Lower lobe of right lung (tissue), 2 donors: ENCODE results near the gene TEKT5. TPM values are rescaled to one million over a fixed set of nuclear protein-coding genes. Genes with fewer than 3 reads are reported as not detected.

Experiments used
- ATAC-seq, 2 donors: fragments of 200-7000 bp; cut with Tn5 transposase; one replicate each; pipeline ENCODE4 v1.9.1; 2020 to 2022; ENCODE audit warnings: mild to moderate bottlenecking in 2 of 2, moderate library complexity in 2 of 2
- DNase-seq: peaks from one replicate; pipeline ENCODE4 v3.0.0-alpha.2; 2020
- H3K27ac ChIP-seq: fragments of 200-600 bp; one replicate; pipeline ENCODE4 v1.8.0; 2022
- H3K27me3 ChIP-seq: fragments of 200-600 bp; one replicate; pipeline ENCODE4 v1.8.0; 2022; ENCODE audit warnings: low read depth
- H3K36me3 ChIP-seq: fragments of 200-600 bp; one replicate; pipeline ENCODE4 v1.8.0; 2022; ENCODE audit warnings: mild to moderate bottlenecking
- H3K4me1 ChIP-seq: fragments of 200-600 bp; one replicate; pipeline ENCODE4 v1.8.0; 2022
- H3K4me3 ChIP-seq: fragments of 200-600 bp; one replicate; pipeline ENCODE4 v1.8.0; 2022; ENCODE audit warnings: mild to moderate bottlenecking
- H3K9me3 ChIP-seq: fragments of 200-600 bp; one replicate; pipeline ENCODE4 v1.8.0; 2022
- CTCF ChIP-seq: fragments of 200-600 bp; IDR thresholded peaks from one replicate; pipeline ENCODE4 v1.8.0; 2022; ENCODE audit warnings: antibody characterized with exemption, mild to moderate bottlenecking
- intact Hi-C: fragments of 100-400 bp; cut with DNase I; formaldehyde crosslinking; loops from one replicate; pipeline ENCODE4 v1.11.0; 2022
- total RNA-seq: library from RNA; stranded (reverse); fragmentation: NEBNext Ultra II Directional; extraction: Animal tissue kit (Norgen Biotek cat#: 25700); gene quantifications from one replicate; pipeline ENCODE4 v1.2.1, GENCODE V29; 2021
- donor health status: DM: no; HTN: yes; CAD: no; lungs with severe emphysema.

The TEKT5 gene
- total RNA-seq, 1 donor from 2014 or later, result not detected

- Histone ChIP-seq H3K27me3 (no peaks in the 10 kb centered on the region), H3K4me3 (no peak overlapping the region), H3K27ac (peak overlapping the region; percentile 76), H3K4me1 (peaks cover 18% of the 10 kb centered on the region), H3K9me3 (no peaks in the 10 kb centered on the region), H3K36me3 (no peaks in the 10 kb centered on the region)
- intact Hi-C loops, result no loop called here
- no peak for TF ChIP-seq CTCF
- ATAC-seq, result no peak
- DNase-seq, result no peak
Observed at GRCh38 chr16:10646228-10646580, 48.5 kb downstream of the TEKT5 start.

- H3K36me3 ChIP-seq, result no peaks in the 10 kb centered on the region
- H3K4me1 ChIP-seq, result peaks cover 18% of the 10 kb centered on the region
- H3K4me3 ChIP-seq, result no peak overlapping the region
- intact Hi-C loops, result no loop called here
- H3K27ac ChIP-seq, result no peak overlapping the region
- no peaks in the 10 kb centered on the region for H3K9me3 ChIP-seq
- TF ChIP-seq CTCF, result no peak
- ATAC-seq, result no peak
- no peak for DNase-seq
- no peaks in the 10 kb centered on the region for H3K27me3 ChIP-seq
Observed at GRCh38 chr16:10644092-10644491, 50.6 kb downstream of the TEKT5 start.

GRCh38 chr16:10642964-10643363, 51.8 kb downstream of the TEKT5 start:
- no peaks in the 10 kb centered on the region for H3K36me3 ChIP-seq
- ATAC-seq (no peak), DNase-seq (no peak)
- TF ChIP-seq CTCF, result no peak
- H3K27me3 ChIP-seq, result no peaks in the 10 kb centered on the region
- intact Hi-C loops, result no loop called here
- H3K4me3 ChIP-seq, result no peak overlapping the region
- no peak overlapping the region for H3K27ac ChIP-seq
- H3K4me1 ChIP-seq, result peaks cover 18% of the 10 kb centered on the region
- H3K9me3 ChIP-seq, result no peaks in the 10 kb centered on the region

- Histone ChIP-seq H3K27ac (peak overlapping the region; percentile 2), H3K4me1 (peaks cover 18% of the 10 kb centered on the region), H3K27me3 (no peaks in the 10 kb centered on the region), H3K36me3 (no peaks in the 10 kb centered on the region), H3K4me3 (no peak overlapping the region), H3K9me3 (no peaks in the 10 kb centered on the region)
- peak in 1 of 2 donors; percentile 39 for ATAC-seq
- intact Hi-C loops, result no loop called here
- no peak for TF ChIP-seq CTCF
- no peak for DNase-seq
Observed at GRCh38 chr16:10641953-10642949, 52.5 kb downstream of the TEKT5 start.

GRCh38 chr16:10641555-10641952, 53.2 kb downstream of the TEKT5 start:
- DNase-seq (no peak), ATAC-seq (no peak)
- Histone ChIP-seq H3K4me3 (no peak overlapping the region), H3K36me3 (no peaks in the 10 kb centered on the region), H3K27ac (no peak overlapping the region), H3K9me3 (no peaks in the 10 kb centered on the region), H3K4me1 (peaks cover 18% of the 10 kb centered on the region), H3K27me3 (no peaks in the 10 kb centered on the region)
- no peak for TF ChIP-seq CTCF
- intact Hi-C loops, result no loop called here
